HG03139 (cell line): ENCODE data around the gene KCNJ12.
"Not testable (repeated sequence)": the region's sequence is repeated elsewhere in the genome, so short reads cannot be mapped to it uniquely, and the experiment has no call there.

ENCODE experiments used
- ATAC-seq: cut with Tn5 transposase; IDR thresholded peaks from one replicate; pipeline ENCODE4 v1.9.1; 2021; ENCODE audit not compliant: unreplicated experiment

The KCNJ12 gene

GRCh38 chr17:21382560-21383495, 6.7 kb downstream of the KCNJ12 start:
- ATAC-seq = no peak

GRCh38 chr17:21385281-21385845, 9.2 kb downstream of the KCNJ12 start:
- no peak for ATAC-seq

GRCh38 chr17:21387616-21388015, 11.5 kb downstream of the KCNJ12 start:
- ATAC-seq = no peak

- ATAC-seq = no peak
Observed at GRCh38 chr17:21388066-21388465, 11.9 kb downstream of the KCNJ12 start.

GRCh38 chr17:21388944-21389343, 12.8 kb downstream of the KCNJ12 start:
- no peak for ATAC-seq

GRCh38 chr17:21389394-21389793, 13.2 kb downstream of the KCNJ12 start:
- ATAC-seq = no peak

- no peak for ATAC-seq
Observed at GRCh38 chr17:21390294-21390693, 14.1 kb downstream of the KCNJ12 start.

GRCh38 chr17:21392266-21392665, 16.1 kb downstream of the KCNJ12 start:
- ATAC-seq = no peak

- no peak for ATAC-seq
Observed at GRCh38 chr17:21394265-21394664, 18.1 kb downstream of the KCNJ12 start.

- no peak for ATAC-seq
Observed at GRCh38 chr17:21395764-21396163, 19.6 kb downstream of the KCNJ12 start.

- ATAC-seq = no peak
Observed at GRCh38 chr17:21396237-21396636, 20.1 kb downstream of the KCNJ12 start.

GRCh38 chr17:21397341-21398190, 21.4 kb downstream of the KCNJ12 start:
- ATAC-seq = no peak

- ATAC-seq = no peak
Observed at GRCh38 chr17:21399474-21400186, 23.5 kb downstream of the KCNJ12 start.

GRCh38 chr17:21400187-21400569, 24.0 kb downstream of the KCNJ12 start:
- not testable (repeated sequence) for ATAC-seq

GRCh38 chr17:21400816-21401593, 24.8 kb downstream of the KCNJ12 start:
- no peak for ATAC-seq

GRCh38 chr17:21402166-21402571, 26.0 kb downstream of the KCNJ12 start:
- not testable (repeated sequence) for ATAC-seq

GRCh38 chr17:21402926-21403325, 26.8 kb downstream of the KCNJ12 start:
- ATAC-seq = not testable (repeated sequence)

- ATAC-seq = not testable (repeated sequence)
Observed at GRCh38 chr17:21404106-21404505, 27.9 kb downstream of the KCNJ12 start.

GRCh38 chr17:21404539-21404938, 28.4 kb downstream of the KCNJ12 start:
- ATAC-seq = not testable (repeated sequence)
